GM19035 (cell line): ENCODE data around the gene ADGRG3.

Experiments
- ATAC-seq: cut with Tn5 transposase; IDR thresholded peaks from one replicate; pipeline ENCODE4 v1.9.1; 2021; ENCODE audit not compliant: unreplicated experiment

ADGRG3 gene

DNA sequence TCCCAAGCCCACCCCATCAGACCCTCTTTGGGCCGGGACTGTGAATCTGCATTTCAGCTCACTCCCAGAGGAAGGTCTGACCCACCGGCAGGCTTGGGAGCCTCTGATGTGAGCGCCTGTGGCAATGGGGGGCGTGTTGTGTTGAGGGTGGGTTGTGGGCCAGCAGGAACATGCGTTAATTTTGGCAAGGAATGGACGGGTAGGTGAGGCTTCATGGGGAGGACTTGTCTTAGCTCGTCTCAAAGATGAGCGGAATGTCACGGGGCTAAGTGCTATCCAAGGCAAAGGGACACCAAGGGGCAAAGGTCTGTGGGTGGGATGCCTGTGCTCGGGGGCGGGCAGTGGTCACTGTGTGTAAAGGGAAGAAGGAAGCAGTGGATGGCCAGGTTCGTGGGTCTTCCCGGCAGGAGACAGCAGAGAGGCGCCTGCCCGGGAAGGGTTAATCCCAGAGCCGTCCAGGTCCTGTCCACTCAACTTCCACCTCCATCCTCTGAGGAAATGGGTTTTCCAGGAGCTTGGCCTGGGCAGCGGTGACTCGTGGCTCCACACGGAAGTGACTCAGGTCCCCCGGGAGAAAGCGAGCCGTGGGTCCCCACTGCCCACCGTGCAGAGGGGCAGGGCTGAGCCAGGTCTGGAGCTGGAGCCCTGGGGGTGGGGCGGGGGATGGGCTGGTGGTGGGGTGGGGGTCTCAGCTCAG, 22.3 kb upstream of the ADGRG3 start:
- no peak for ATAC-seq

DNA sequence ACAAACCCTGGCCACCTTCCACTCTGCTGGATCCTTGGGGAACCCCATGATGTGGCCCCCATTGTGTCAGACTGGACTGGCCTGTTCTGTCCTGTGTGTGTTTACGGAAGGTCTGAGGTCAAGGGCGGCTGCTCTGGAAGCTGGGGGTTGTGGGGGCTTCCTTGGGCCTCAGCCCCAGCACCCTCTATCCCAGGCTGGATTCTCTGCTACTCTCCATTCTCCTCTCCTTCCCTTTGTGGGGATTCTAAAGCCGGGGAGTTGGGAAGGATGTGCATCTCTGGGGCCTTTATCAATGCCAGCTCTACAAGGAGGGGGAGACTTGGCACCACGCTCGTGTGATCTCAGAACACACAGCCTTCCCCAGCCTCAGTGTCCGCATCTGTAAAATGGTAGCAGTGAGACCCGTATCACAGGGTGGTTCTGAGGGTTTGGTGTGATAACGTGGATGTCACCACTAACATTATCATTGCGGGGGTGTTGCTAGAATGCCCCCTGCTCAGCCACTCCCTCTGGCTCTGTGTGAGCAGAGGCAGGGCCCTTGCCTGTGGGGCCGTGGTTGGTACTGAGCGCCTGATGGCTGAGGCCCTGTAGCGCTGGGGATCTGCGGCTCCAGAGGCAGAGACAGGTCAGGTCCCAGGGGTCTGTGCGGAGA, 21.6 kb upstream of the ADGRG3 start:
- no peak for ATAC-seq

DNA sequence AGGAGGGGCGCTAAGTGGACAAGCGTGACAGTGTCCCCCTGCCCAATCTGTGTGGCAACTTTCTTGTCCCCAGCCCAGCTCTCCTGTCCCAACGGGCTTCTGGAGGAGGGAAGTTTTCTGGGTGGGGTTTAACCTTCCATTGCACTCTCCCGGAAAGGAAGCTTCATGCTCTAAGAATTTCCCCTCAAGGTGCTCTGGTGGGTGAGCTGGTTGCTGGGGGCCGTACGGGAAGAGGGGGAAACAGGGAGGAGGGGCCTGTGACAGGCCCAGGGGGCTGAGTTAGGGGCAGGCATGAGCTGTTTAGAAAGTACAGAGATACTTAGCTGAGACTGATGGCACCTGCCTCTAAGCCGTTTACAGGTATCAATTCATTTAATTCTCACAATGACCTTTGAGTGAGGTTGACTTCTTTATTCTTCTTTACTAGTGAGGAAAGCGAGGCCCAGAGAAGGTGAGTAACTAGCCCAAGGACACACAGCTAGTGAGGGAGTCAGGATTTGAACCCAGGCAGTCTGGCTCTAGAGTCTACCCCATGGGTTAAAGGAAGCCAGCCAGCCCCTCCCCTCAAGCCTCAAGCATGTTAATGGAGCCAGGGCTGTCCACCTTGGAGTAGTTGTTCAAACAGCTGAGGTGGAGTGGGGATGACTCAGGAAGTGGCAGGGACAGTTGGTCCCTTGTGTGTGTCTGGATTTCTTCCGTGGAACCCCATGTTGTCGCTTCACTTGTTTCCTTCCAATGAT, 20.8 kb upstream of the ADGRG3 start:
- ATAC-seq = no peak

DNA sequence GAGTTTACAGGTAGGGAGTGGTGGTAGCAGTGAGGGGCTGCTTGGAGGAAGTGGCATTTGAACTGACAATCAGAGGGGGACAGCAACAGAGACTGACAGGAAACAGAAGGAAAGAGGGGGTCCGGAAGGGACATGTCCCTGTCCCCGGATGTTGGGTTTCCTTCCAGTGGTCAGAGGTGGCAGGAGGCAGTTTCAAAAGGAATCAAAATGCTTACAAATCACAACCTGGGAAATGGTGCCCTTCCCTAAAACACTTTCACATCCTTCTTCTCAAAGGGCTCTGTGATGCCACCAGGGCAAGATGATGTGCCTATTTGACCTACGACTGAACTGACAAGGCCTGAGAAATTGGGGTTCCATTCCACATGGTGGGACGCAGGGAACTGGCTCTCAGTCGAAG, 20.0 kb upstream of the ADGRG3 start:
- no peak for ATAC-seq

DNA sequence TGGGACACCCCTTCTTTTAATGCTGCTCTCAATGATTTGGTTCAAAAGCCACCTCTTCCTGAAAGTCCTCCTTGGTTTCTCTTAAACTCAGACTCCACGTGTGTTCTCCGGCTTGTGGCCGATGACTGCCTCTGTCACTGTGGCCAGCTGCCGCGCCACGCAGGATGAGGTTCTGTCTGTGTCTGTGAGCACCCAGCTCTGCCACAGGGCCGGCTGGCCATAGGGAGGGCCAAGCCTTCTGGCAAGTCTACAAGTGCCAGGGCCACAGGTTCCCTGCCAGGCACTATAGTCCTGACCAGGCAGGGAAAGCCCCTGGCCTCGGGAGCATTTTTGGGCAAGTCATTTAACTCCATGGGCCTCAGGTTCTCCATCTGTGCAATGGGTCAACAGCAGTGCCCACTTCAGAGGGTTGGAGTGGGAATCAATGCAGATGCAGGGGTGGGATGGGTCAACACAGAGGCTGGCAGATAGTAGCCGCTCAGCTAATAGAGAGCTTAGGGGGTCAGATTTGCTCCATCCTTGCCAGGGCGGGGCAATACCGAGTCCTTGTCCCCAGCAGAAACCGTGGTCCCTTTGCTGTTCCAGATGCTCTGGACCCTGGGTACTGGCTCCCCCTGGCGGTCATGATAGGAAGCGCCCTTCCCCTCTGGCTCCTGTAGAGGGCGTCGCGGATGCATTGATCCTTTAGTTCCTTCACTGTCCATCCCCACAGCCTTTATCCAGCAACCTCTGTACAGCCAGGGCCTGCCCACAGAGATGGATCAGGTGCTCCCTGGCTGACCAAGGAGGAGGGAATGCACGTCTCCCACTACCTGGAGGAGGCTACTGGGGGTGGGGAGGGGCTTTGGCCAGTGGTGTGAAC, 19.3 kb upstream of the ADGRG3 start:
- ATAC-seq = peak; percentile 65

DNA sequence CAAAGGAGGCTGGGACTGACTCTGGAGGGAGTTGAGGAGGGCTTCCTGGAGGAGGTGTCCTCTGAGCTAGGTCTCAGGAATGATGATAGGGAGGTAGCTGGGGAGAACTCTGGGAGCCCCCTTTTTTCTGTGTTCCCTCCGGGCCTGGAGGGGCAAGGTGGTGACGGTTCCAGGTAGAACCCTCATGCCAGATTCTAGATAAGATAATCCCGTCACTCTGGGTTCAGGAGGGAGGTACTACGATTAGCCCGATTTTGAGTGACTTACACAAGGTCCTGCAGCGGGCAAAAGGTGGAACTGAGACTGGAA, 18.7 kb upstream of the ADGRG3 start:
- no peak for ATAC-seq

DNA sequence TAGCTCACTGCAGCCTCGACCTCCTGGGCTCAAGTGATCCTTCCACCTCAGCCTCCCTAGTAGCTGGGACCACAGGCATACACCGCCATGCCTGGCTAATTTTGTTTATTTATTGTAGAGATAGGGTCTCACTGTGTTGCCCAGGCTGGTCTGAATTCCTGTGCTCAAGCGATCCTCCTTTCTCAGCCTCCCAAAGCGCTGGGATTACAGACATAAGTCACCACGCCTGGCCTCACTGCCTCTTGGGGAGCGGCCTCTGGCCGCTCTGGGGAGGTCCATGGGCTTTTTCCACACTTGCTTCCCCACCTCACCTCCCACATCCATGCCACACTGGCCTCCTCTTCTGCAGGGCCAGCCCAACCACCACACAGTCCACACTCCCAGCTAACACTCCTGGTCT, 18.3 kb upstream of the ADGRG3 start:
- no peak for ATAC-seq

DNA sequence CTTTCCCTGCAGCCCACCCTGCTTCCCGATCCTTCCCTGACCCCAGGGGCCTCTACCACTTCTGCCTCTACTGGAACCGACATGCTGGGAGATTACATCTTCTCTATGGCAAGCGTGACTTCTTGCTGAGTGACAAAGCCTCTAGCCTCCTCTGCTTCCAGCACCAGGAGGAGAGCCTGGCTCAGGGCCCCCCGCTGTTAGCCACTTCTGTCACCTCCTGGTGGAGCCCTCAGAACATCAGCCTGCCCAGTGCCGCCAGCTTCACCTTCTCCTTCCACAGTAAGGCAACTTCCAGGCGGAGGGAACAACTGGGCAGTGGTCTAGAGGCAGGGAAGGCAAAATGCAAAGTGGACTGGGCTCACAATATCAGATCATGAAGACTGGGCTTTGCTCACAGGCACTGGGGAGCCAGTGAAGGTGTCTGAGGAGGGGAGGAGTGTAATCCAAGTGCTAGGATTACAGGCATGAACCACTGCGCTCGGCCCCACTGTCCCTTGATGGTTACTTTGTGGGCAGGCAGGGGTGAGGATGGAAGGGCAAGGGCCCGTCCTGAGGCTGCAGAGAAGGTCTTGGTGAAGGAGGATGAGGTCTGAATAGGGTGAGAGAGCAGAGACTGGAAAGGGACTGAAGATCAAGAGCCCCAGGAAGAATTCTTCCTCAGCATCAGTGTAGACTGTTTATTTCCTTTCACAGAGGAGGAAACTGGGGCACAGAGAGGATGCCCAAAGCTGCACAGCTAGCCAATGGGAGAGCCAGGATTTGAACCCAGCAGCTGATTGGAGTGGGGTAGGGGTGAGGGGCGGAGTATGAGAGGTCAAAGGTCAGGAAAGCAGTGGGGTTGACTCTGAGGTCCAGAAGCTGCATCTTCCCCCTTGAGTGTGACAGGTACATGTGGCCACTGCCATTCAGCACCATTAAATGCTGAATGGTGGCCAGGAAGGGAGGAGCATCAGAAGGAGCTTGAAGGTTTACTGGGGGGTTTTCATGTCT, 16.5 kb upstream of the ADGRG3 start:
- ATAC-seq = no peak

DNA sequence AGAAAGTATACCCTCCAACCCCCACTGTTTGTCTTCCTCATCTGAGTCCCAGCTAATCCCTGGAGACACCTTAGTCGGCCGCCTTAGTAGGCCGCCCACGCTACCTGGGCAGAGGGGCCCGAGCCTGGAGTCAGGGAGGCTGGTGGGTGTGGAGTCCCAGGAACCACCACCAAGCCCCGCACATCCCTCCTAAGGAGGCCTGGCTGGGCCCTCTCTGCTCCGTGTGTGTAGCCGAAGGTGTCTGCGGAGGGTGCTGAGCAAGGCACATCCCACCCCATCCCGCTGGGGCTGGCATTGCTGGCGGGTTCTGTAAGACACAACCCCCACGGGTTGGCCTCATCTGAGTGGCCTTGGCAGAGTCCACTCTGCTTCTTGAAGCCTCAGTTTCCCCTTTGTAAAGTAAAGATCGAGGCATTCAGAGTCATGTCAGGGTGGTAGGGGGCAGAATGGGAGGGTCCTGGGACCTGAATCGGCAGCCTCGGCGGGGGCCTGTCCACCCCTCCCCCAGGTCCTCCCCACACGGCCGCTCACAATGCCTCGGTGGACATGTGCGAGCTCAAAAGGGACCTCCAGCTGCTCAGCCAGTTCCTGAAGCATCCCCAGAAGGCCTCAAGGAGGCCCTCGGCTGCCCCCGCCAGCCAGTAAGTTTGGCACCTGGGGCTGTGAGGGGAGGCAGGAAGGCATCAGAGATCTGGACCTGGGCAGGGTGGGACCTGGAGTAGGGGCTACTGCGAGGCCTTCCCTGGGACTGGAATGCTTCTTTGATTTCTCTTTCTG, 15.2 kb upstream of the ADGRG3 start:
- ATAC-seq = no peak

DNA sequence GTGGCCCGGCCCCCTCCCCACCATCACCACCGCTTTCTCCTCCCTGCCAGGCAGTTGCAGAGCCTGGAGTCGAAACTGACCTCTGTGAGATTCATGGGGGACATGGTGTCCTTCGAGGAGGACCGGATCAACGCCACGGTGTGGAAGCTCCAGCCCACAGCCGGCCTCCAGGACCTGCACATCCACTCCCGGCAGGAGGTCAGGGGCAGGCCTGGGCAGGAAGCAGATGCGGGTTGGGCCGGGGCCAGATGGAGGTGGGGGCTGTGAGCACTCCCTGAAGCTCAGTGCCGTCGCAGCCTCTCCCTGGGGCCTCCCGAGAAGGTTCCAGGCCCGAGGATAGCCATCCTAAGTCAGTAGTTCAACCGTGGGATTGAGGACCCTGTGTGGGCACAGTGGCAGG, 14.2 kb upstream of the ADGRG3 start:
- no peak for ATAC-seq

DNA sequence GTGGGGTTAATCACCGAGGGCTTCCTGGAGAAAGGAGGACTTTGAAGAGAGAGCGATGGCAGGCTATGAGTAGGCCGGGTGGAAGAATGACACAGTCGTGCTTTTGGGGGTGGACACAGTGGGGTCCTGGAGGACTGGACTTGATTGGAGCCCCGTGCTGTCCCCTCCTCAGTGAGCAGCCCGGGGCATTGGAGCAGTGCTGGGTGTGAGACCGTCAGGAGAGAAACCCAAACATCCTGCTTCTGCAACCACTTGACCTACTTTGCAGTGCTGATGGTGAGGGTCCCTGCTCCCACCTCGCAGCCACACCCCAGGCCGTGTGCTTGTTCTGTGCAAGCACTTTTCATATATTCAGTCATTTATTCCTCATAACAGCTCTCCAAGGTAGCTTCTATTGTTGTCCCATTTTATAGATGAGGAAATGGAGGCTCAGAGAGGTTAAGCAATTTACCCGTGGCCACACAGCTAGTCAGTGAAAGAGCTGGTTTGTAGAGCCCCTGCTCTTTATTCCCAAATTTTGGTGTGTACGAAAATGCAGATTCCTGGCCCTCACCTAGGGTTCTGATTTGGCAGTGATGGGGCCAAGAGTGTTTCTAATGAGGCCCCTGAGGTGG, 11.7 kb upstream of the ADGRG3 start:
- ATAC-seq = no peak

DNA sequence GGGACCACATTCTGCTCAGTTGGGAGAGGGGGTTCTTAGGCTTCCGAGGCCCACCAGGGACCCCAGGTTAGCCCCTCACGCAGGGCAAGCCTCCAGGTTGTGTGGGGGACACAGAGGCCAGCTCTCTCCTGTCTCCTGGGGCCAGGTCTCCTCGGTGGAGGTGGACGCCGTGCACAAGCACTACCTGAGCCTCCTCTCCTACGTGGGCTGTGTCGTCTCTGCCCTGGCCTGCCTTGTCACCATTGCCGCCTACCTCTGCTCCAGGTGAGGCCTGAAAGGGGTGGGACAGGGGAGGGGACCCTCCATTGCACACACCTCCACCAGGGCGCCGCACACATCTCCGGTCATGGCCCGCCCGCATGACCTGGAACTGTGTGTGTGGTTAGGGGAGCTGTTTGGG, 10.9 kb upstream of the ADGRG3 start:
- ATAC-seq = no peak

DNA sequence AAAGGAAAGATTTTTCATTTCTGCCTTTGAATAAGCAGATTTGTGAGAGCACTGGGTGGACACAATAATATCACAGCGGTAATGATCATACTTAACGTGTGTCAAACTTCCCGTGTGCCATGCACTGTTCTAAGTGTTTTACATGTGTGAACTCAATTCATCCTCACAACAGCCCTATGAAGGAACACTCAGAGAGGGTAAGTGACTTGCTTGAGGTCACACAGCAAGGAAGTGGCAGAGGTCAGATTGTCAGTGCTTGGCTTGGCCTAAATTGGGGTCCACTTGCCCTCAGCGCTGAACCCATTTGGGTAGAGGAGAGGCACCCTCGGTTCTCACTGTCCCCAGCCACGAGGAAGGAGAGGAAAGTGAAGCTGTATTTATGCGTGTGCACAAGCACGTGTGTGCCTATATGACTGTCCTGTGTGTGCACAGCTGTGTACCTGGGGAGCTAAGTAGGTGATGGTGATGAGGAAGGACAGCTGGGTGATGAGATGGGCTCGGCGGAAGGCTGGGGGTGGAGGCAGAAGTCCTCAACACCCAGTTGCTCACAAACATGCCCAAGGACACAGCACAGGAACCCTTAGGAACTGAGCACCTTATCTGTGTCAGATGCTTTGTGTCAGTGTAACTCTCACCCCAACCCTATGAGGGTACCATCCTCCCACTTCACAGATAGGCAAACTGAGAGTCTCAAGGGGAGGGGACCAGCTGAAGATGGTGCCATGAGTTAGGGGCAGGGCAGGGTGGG, 9.8 kb upstream of the ADGRG3 start:
- ATAC-seq = no peak

DNA sequence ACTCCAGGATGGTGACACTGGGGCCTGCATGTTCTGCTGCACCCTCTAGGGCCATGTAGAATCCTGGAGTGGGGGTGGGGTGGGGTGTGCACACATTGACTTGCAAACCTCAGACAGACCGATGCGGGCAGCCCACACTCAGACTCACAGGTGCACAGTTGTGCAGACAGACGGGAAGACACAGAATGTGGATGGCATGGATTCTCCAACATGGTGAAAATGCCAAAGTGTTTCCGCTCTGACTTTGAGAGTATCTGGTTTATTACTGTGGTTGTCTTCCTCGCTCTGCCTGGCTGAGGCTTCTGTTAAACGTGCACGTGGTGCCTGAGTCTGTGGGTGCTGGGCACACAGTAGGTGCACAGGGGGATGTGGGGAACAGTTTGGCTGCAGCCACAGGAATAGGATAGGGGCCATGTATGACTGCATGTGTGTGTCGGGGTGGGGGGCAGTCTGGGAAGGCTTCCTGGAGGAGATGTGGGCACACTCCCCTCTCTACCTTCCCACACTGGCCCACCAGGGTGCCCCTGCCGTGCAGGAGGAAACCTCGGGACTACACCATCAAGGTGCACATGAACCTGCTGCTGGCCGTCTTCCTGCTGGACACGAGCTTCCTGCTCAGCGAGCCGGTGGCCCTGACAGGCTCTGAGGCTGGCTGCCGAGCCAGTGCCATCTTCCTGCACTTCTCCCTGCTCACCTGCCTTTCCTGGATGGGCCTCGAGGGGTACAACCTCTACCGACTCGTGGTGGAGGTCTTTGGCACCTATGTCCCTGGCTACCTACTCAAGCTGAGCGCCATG, 9.0 kb upstream of the ADGRG3 start:
- no peak for ATAC-seq

DNA sequence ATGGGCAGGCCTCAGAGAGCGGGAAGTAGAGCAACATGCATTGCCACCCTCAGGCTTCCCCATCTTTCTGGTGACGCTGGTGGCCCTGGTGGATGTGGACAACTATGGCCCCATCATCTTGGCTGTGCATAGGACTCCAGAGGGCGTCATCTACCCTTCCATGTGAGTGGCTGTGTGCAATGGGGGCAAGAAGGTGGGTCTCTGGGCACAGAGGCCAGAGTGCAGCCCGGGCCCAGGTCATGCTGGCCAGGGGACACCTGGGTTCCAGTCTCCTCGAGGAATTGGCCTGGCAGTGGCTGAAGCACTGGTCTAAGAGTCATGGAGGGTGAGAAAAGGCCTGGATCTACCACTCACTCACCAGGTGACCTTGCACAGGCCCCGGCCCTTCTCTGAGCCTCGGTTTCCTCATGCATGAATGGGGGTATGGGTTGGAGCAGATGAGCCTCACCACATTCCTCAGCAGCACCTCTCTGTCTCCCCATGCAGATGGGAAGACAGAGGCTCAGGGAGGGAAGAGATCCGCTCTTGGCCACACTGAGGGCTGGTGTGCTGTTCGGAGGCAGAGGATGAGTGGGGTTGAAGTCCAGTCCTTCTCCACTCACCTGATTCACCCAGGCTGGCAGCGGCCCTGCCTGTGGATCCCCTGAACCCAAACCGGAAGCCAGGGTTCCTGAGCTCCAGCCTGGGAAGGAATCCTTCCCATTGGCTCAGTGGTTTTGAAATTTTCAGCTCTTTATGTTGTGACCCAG, 7.2 kb upstream of the ADGRG3 start:
- no peak for ATAC-seq

DNA sequence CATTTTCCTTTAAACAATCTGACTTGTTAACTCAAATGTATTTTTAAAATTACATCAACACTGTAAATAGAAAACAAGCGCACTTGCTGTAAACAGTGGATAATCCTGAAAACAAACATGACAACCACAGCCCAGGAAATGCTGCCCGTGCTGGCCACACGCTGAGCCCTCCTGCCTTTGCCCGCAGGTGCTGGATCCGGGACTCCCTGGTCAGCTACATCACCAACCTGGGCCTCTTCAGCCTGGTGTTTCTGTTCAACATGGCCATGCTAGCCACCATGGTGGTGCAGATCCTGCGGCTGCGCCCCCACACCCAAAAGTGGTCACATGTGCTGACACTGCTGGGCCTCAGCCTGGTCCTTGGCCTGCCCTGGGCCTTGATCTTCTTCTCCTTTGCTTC, 6.6 kb upstream of the ADGRG3 start:
- ATAC-seq = no peak
